Measurements from ENCODE around the gene XPNPEP2.

XPNPEP2 gene

DNA sequence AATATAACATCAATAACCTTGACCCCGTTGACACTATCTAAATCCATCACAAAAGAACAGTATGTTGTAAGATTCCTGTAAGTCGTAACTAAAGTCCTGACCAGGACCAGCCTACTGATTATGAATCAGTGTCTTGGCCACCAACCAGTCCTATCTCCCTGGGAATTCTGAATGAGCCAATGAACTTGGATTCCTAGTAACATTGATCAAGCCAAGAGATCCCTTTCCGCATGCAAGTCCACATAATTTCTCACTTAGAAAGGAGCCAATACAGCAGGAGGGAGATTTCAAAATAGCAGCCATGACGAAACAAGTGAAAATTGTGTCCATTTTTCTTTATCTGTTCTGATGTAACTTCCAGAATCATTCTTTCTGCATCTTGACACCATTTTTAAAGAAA is 9.5 kb downstream of the XPNPEP2 start:
- FAIRE-seq (no peak), DNase-seq (ENCODE audit: insufficient read length, low spot score) (no peak)

DNA sequence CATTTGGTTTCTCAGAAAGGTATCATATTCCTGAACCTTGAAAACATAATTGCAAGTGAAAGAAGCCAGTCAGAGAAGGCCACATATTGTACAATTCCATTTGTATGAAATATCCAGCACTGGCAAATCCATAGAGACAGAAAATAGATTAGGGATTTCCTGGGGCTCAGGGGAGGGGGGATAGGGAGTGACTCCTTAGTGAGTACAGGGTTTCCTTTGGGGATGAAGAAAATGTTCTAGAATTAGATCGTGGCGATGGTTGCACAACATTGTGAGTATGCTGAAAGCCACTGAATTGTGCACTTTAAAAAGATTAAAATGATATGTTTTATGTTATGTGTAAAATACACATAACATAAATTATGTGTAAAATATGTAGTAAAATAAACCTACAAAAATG is 10.3 kb downstream of the XPNPEP2 start:
- FAIRE-seq = no peak

More for the DNA sequence above, 9.5 kb downstream of the XPNPEP2 start:
- TF ChIP-seq, protein P1, sequence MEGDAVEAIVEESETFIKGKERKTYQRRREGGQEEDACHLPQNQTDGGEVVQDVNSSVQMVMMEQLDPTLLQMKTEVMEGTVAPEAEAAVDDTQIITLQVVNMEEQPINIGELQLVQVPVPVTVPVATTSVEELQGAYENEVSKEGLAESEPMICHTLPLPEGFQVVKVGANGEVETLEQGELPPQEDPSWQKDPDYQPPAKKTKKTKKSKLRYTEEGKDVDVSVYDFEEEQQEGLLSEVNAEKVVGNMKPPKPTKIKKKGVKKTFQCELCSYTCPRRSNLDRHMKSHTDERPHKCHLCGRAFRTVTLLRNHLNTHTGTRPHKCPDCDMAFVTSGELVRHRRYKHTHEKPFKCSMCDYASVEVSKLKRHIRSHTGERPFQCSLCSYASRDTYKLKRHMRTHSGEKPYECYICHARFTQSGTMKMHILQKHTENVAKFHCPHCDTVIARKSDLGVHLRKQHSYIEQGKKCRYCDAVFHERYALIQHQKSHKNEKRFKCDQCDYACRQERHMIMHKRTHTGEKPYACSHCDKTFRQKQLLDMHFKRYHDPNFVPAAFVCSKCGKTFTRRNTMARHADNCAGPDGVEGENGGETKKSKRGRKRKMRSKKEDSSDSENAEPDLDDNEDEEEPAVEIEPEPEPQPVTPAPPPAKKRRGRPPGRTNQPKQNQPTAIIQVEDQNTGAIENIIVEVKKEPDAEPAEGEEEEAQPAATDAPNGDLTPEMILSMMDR (IDR thresholded peaks at IDR 0.05; ENCODE audit: insufficient read depth, missing control alignments) = no peak

DNA sequence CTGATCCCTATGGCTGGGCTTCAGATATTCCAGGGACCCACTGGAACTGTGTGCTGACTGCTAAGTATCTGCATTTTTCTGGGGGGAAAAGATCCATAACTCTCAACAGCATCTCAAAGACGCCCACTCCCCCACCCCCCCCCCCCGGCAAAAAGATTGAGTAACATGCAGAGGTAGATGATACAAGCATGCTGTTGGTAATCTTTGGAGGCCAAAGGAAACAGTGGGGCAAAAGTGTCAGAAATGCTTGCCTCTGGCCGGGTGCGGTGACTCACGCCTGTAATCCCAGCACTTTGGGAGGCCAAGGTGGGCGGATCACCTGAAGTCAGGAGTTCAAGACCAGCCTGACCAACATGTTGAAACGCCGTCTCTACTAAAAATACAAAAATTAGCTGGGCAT is 12.2 kb downstream of the XPNPEP2 start:
- FAIRE-seq (no peak), DNase-seq (ENCODE audit: insufficient read length, low spot score) (no peak)
- TF ChIP-seq, protein P1 (IDR thresholded peaks at IDR 0.05; ENCODE audit: insufficient read depth, missing control alignments) = no peak

More for the DNA sequence above, 10.3 kb downstream of the XPNPEP2 start:
- TF ChIP-seq, protein P1 (IDR thresholded peaks at IDR 0.05; ENCODE audit: insufficient read depth, missing control alignments) = no peak
- DNase-seq (ENCODE audit: insufficient read length, low spot score) = no peak

DNA sequence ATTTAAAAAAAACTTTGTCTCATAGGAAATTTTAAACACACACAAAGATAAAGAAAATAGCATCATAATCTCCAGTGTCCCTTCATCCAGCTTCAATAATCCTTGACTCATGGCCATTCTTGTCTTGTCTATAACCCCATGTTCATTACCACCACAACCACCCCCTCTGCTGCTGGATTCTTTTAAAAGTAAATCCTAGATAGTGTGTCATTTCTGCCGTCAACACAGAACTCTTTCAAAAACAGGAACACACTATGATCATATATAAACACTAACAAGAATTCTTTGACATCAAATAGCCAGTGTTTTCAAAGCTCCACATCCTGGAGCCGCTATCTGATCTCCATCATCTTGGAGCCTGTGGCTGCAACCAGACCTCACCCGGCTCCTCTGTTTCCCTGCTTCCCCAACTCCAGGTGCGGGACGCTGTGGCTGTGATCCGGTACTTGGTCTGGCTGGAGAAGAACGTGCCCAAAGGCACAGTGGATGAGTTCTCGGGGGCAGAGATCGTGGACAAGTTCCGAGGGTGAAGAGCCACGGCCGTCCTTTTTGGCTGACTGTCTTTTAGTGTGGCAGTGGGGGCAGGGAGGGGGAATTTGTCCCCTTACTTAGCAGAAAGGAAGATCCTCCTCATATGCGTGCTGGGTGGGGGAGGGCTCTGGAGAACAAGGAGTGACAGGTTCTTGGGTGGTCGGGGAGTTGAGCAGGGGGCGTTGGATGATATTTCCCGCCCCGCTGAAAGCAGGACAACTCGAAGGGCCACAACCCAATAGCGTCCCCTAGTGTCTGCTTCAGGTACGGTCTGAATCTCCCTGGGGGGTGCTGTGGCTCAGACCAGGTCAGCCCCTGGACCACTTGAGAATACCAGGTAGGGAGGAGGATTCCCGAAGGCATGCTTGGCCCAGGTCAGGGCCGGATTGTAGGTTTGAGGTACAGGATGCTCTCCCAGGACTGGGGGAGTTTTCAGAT is 15.6 kb downstream of the XPNPEP2 start:
- TF ChIP-seq, protein P1 (IDR thresholded peaks at IDR 0.05; ENCODE audit: insufficient read depth, missing control alignments) = no peak
- DNase-seq (ENCODE audit: insufficient read length, low spot score) = no peak
- FAIRE-seq = no peak

DNA sequence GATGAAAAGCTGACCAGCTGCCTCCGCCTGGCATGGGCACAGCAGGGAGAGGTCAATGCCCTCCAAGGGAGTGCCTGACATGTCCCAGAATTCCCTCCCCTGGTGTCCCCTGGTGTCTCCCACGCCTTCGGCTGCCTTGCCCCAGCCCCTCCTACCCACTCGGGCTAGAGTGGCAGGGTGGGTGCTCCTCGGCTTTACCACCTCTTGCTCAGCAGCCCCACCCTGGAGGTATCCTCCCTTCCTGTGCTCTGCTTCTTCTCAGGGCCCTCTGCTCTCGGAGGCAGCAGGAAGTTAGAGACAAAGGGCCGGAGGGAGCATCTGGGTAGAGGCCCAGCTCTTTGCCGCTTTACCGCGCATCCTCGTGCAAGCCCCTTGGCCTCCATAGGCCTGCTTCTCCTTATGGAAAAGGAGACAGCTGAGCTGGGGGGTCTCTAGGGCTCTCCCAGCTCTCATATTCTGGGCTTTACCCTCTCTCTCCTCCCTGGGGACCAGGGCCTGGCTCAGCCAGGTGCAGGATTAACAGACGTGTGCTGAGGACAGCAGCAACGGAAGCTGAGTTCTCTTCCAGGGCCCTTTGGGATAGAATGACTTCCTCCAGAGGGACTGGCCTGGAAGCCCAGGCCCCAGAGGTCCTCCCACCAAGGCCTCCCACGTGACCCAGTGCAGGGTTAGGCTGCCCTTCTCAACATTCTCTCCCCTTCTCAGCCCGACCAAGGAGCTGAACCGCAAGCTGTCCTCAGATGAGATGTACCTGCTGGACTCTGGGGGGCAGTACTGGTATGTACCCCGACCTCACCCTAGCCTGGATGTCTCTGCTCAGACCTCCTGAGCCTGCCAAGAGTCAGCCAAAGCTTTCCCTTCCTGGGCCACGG is 17.2 kb downstream of the XPNPEP2 start:
- TF ChIP-seq, protein P1 (IDR thresholded peaks at IDR 0.05; ENCODE audit: insufficient read depth, missing control alignments) = no peak
- DNase-seq (ENCODE audit: insufficient read length, low spot score) = no peak
- no peak for FAIRE-seq

DNA sequence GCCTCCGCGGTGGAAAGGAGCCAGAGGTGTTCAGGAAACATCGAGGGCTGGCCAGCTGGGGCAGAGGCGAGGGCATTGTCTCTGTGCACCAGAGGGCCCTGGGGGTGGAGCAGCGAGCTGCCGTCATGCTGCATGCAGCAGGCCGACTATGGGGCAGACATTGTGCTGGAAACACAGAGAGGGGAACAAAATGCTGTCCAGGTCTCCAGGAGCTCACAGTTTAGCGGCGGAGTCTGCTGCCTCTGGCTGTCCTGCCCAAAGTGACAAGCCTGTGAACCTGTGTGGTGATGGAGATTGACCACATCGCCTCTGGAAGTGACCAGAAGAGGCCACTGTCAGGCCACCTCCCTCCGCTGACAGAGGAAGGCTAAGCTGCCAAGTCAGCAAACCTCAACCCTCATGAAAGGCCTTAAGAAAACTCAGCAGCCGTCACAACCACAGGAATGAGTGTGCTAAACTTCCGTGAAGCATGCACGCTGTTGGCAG is 20.8 kb downstream of the XPNPEP2 start:
- TF ChIP-seq, protein P1 (IDR thresholded peaks at IDR 0.05; ENCODE audit: insufficient read depth, missing control alignments) = no peak
- no peak for DNase-seq (ENCODE audit: insufficient read length, low spot score)
- FAIRE-seq = no peak
